ENCODE measurements around the gene XPNPEP1.

Gene XPNPEP1

GRCh38 chr10:109922976-109923921 is at the start of gene XPNPEP1:
TSS of gene XPNPEP1 (minus strand) at chr10:109923511. CDS start at chr10:109923433, 78 bp downstream.
- no peak for DNase-seq

- no peak for DNase-seq
Observed at GRCh38 chr10:109972372-109973001, 49.2 kb upstream of the XPNPEP1 start.

- DNase-seq: no peak
Observed at GRCh38 chr10:109971634-109972033, 48.3 kb upstream of the XPNPEP1 start.

GRCh38 chr10:109969760-109970346 is 46.5 kb upstream of the XPNPEP1 start:
- no peak for DNase-seq

- no peak for DNase-seq
Observed at GRCh38 chr10:109968953-109969759, 45.8 kb upstream of the XPNPEP1 start.

GRCh38 chr10:109967739-109968088 is 44.4 kb upstream of the XPNPEP1 start:
- no peak for DNase-seq

GRCh38 chr10:109966961-109967738 is 43.8 kb upstream of the XPNPEP1 start:
- DNase-seq: no peak

- DNase-seq: no peak
Observed at GRCh38 chr10:109964318-109964717, 41.0 kb upstream of the XPNPEP1 start.

GRCh38 chr10:109963439-109963838 is 40.1 kb upstream of the XPNPEP1 start:
- DNase-seq: no peak

GRCh38 chr10:109962247-109962646 is 38.9 kb upstream of the XPNPEP1 start:
- no peak for DNase-seq

- DNase-seq: peak; percentile 9
Observed at GRCh38 chr10:109961174-109962001, 38.1 kb upstream of the XPNPEP1 start.

GRCh38 chr10:109960682-109961081 is 37.4 kb upstream of the XPNPEP1 start:
- no peak for DNase-seq

GRCh38 chr10:109959259-109960145 is 36.2 kb upstream of the XPNPEP1 start:
- DNase-seq: no peak

- DNase-seq: no peak
Observed at GRCh38 chr10:109958059-109958458, 34.7 kb upstream of the XPNPEP1 start.

GRCh38 chr10:109957092-109957797 is 33.9 kb upstream of the XPNPEP1 start:
- peak; percentile 63 for DNase-seq

GRCh38 chr10:109956454-109957091 is 33.3 kb upstream of the XPNPEP1 start:
- DNase-seq: no peak

GRCh38 chr10:109953766-109954165 is 30.5 kb upstream of the XPNPEP1 start:
- DNase-seq: no peak

- no peak for DNase-seq
Observed at GRCh38 chr10:109952526-109952925, 29.2 kb upstream of the XPNPEP1 start.
